Transverse colon (tissue), 4 donors: Measurements from ENCODE around the gene MAPK14.

ENCODE experiments used
- CTCF ChIP-seq, 5 experiments: fragments of 200-600 bp in 3 of 5; fragments of 450-650 bp in 2 of 5; sonication (generic) in 3 of 5; IDR thresholded peaks; 1 replicate in 2 of 5; 2 replicates in 3 of 5; pipeline ENCODE4 v1.5.1; 2016 to 2017; ENCODE audit warnings: antibody characterized with exemption in 5 of 5, inconsistent platforms in 3 of 5, mild to moderate bottlenecking in 2 of 5, moderate library complexity in 1 of 5
- EP300 ChIP-seq: sonication (generic); formaldehyde crosslinking; IDR thresholded peaks from one replicate; pipeline ENCODE4 v1.6.1; 2017; ENCODE audit warnings: antibody characterized with exemption, low read depth
- POLR2A ChIP-seq: fragments of 450-650 bp; IDR thresholded peaks from one replicate; pipeline ENCODE4 v1.6.1; 2016; ENCODE audit warnings: antibody characterized with exemption, mild to moderate bottlenecking, moderate library complexity
- POLR2AphosphoS5 ChIP-seq, 3 donors: sonication (generic); formaldehyde crosslinking; IDR thresholded peaks; one replicate each; pipeline ENCODE4 v1.6.1; 2016; ENCODE audit warnings: antibody characterized with exemption in 3 of 3

DNA sequence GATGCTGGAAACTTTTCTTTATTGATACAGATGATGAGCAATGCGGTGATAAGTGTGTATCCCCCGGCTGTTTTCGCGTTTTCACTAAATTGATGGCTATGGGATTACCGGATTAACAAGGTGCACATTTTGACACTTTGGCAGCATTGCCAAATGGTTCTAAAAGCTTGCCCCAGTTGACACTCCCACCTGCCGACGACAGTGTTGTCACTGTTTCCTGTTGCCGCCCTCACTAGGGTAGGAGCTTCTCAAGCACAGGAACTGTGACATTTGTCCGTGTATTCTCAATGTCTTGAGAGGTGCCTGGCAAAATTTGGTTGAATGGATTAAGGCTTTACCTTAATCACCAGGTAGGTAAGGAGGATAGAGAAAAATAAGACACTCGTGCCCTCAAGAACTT, 92.9 kb downstream of the MAPK14 start:
- TF ChIP-seq CTCF (IDR thresholded peaks at IDR 0.05), result peak in 1 of 5 experiments; percentile 7
- TF ChIP-seq POLR2AphosphoS5 (IDR thresholded peaks at IDR 0.05), result peak in 2 of 3 donors; percentile 42 to 54
- TF ChIP-seq EP300, result no peak
- peak; percentile 33 for TF ChIP-seq POLR2A
